B cell (primary cell): Measurements from ENCODE around the gene DHX40.

Source experiments
- CTCF ChIP-seq: fragments of 200-600 bp; IDR thresholded peaks from one replicate; pipeline ENCODE4 v1.8.0; 2022; ENCODE audit warnings: antibody characterized with exemption, mild to moderate bottlenecking
- EZH2 ChIP-seq: IDR thresholded peaks from 2 replicates; pipeline ENCODE4 v1.6.1; 2012; ENCODE audit warnings: borderline replicate concordance, low read depth, mild to moderate bottlenecking, moderate library complexity, low read length; ENCODE audit not compliant: insufficient read depth, poor library complexity, severe bottlenecking

GRCh38 chr17:59519132-59519531 is 46.3 kb upstream of the DHX40 start:
- TF ChIP-seq CTCF (no peak), EZH2 (no peak)
